ENCODE results near the gene SLC2A1. TPM values are rescaled to one million over a fixed set of nuclear protein-coding genes. Genes with fewer than 3 reads are reported as not detected.

The SLC2A1 gene
- total and polyA plus RNA-seq, 9 of the 15 experiments (the other 6 are each of a cell fraction or from before 2014, with no cell fraction given): 12.6 to 153 (median 48.0) TPM

DNA sequence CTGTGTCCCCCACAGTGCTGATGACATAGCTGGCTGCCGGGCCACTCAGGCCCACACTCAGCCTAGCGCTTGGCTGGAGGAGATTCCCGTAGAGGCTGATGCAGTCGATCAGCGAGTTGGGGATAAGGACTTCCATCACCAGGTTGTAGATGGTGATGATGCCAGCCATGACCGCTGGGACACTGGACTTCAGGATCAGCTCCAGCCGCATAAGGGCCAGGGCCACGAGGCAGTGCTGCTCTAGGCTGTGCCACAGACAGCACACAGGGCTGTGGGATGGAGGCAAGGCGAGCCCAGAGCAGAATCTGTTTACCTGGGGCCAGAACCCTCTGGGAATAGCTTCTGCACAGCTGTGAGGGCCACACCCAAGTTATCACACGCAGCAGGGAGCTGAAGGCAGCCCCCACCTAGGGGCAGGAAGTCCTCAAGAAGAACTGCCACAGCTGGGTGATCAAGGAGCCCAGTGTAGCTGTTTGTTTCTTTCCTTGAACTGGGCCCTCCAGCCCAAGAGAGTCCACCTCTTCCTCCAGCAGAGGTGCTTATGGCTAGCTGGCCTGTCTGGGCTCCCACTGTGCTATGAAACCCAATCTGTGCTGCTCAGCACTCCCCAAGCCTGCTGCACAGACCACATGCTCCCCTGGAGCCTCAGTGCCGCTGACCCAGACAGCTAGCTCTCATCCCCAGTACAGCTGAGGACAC is 6.2 kb downstream of the SLC2A1 start (continued):
- TF ChIP-seq, protein P1, sequence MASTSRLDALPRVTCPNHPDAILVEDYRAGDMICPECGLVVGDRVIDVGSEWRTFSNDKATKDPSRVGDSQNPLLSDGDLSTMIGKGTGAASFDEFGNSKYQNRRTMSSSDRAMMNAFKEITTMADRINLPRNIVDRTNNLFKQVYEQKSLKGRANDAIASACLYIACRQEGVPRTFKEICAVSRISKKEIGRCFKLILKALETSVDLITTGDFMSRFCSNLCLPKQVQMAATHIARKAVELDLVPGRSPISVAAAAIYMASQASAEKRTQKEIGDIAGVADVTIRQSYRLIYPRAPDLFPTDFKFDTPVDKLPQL (IDR thresholded peaks at IDR 0.05; ENCODE audit: extremely low read depth, insufficient read length): no peak
- TF ChIP-seq ESRRB (CRISPR knock-in tag; IDR thresholded peaks at IDR 0.05; ENCODE audit: borderline replicate concordance): no peak
- TF ChIP-seq NFYB (IDR thresholded peaks at IDR 0.05; ENCODE audit: extremely low read depth, insufficient read length): no peak
- TF ChIP-seq, protein P2, sequence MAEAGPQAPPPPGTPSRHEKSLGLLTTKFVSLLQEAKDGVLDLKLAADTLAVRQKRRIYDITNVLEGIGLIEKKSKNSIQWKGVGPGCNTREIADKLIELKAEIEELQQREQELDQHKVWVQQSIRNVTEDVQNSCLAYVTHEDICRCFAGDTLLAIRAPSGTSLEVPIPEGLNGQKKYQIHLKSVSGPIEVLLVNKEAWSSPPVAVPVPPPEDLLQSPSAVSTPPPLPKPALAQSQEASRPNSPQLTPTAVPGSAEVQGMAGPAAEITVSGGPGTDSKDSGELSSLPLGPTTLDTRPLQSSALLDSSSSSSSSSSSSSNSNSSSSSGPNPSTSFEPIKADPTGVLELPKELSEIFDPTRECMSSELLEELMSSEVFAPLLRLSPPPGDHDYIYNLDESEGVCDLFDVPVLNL (CRISPR knock-in tag; IDR thresholded peaks at IDR 0.05; ENCODE audit: low read depth): no peak
- no peak for TF ChIP-seq ZSCAN29 (IDR thresholded peaks at IDR 0.05)
- no peak for TF ChIP-seq PPARD (CRISPR knock-in tag; IDR thresholded peaks at IDR 0.05)
- TF ChIP-seq, protein P3, sequence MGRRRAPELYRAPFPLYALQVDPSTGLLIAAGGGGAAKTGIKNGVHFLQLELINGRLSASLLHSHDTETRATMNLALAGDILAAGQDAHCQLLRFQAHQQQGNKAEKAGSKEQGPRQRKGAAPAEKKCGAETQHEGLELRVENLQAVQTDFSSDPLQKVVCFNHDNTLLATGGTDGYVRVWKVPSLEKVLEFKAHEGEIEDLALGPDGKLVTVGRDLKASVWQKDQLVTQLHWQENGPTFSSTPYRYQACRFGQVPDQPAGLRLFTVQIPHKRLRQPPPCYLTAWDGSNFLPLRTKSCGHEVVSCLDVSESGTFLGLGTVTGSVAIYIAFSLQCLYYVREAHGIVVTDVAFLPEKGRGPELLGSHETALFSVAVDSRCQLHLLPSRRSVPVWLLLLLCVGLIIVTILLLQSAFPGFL (CRISPR knock-in tag; IDR thresholded peaks at IDR 0.05): no peak
- TF ChIP-seq, protein P4, sequence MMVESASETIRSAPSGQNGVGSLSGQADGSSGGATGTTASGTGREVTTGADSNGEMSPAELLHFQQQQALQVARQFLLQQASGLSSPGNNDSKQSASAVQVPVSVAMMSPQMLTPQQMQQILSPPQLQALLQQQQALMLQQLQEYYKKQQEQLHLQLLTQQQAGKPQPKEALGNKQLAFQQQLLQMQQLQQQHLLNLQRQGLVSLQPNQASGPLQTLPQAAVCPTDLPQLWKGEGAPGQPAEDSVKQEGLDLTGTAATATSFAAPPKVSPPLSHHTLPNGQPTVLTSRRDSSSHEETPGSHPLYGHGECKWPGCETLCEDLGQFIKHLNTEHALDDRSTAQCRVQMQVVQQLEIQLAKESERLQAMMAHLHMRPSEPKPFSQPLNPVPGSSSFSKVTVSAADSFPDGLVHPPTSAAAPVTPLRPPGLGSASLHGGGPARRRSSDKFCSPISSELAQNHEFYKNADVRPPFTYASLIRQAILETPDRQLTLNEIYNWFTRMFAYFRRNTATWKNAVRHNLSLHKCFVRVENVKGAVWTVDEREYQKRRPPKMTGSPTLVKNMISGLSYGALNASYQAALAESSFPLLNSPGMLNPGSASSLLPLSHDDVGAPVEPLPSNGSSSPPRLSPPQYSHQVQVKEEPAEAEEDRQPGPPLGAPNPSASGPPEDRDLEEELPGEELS (CRISPR knock-in tag; IDR thresholded peaks at IDR 0.05; ENCODE audit: borderline replicate concordance): no peak
- peak; percentile 37 to 63; a peak in 1 of 4 replicates for TF ChIP-seq KDM1A (IDR thresholded peaks at IDR 0.05)
- no peak for TF ChIP-seq ZKSCAN3 (CRISPR knock-in tag; IDR thresholded peaks at IDR 0.05)
- TF ChIP-seq ZZZ3 (IDR thresholded peaks at IDR 0.05): no peak
